GM12872 (cell line): ENCODE measurements around the gene SARS1.
A peak's percentile ranks its signal among the peaks of the same experiment; 100 is the strongest.

ENCODE experiments used
- TF ChIP-seq, protein P1 (sequence below): IDR thresholded peaks from 3 replicates; pipeline ENCODE4 v1.5.1; 2011; ENCODE audit warnings: low read depth, mild to moderate bottlenecking, low read length, moderate library complexity; ENCODE audit not compliant: insufficient read depth

The SARS1 gene

DNA sequence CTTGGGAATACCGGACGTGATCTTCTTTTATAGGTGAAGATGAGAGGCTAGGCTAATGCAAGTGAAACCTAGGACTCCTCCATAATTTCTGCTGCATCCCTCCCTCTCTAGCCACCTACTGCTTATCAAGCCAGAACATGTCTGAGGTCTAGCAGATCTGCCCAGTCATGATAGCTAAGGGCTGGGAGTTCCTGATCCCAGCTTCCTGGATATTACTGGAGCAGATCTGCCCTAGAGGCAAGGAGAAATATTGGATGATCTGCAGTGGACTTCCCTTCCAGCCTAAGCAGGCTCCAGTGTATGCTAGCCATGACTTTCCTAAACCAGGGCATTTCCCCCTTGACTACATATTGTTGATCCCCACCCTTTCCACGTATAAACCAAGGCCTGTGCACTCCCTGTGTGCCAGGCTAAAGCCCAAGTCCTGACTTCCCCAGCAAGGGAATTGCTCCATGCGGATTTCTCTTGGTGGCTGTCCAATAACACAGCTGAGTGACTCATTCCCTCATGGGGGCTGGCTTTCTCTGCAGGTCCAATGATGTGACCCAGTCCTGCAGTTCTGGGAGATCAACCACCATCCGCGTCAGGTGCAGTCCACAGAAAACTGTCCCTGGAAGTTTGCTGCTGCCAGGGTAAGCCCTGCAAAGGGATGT, 15.5 kb upstream of the SARS1 start:
- TF ChIP-seq, protein P1, sequence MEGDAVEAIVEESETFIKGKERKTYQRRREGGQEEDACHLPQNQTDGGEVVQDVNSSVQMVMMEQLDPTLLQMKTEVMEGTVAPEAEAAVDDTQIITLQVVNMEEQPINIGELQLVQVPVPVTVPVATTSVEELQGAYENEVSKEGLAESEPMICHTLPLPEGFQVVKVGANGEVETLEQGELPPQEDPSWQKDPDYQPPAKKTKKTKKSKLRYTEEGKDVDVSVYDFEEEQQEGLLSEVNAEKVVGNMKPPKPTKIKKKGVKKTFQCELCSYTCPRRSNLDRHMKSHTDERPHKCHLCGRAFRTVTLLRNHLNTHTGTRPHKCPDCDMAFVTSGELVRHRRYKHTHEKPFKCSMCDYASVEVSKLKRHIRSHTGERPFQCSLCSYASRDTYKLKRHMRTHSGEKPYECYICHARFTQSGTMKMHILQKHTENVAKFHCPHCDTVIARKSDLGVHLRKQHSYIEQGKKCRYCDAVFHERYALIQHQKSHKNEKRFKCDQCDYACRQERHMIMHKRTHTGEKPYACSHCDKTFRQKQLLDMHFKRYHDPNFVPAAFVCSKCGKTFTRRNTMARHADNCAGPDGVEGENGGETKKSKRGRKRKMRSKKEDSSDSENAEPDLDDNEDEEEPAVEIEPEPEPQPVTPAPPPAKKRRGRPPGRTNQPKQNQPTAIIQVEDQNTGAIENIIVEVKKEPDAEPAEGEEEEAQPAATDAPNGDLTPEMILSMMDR: no peak

DNA sequence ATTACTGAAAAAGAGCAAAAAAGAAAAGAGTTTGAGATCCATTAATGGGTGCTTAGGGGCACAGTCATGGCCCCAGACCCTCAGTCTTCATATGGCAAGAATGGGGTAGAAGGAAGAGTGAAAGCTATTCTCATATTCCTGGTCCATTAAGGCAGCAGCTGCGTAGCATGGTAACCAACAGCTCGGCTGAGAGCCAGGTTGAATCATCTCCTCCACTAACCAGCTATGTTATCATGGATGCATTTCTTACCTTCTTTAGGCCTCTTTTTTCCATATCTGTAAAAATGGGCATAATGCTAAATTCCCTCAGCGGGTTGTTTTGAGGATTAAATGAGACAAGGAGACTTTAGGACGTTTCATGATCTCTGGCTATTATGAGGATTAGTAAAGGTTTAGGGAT, 15.0 kb upstream of the SARS1 start:
- TF ChIP-seq, protein P1: no peak

DNA sequence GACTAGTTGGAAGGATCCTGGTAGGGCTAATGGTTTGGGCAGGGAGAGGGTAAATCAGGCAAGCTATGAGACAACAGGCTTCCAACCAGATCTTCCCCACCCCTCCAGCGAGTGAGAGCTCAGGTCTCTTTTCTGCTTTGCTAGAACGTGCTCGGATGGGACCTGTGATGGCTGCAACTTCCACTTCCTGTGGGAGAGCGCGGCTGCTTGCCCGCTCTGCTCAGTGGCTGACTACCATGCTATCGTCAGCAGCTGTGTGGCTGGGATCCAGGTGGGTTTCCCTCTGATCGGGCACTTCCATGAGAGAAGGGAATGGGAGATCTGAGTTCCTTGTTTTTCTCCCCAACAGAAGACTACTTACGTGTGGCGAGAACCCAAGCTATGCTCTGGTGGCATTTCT, 14.0 kb upstream of the SARS1 start:
- TF ChIP-seq, protein P1: no peak

DNA sequence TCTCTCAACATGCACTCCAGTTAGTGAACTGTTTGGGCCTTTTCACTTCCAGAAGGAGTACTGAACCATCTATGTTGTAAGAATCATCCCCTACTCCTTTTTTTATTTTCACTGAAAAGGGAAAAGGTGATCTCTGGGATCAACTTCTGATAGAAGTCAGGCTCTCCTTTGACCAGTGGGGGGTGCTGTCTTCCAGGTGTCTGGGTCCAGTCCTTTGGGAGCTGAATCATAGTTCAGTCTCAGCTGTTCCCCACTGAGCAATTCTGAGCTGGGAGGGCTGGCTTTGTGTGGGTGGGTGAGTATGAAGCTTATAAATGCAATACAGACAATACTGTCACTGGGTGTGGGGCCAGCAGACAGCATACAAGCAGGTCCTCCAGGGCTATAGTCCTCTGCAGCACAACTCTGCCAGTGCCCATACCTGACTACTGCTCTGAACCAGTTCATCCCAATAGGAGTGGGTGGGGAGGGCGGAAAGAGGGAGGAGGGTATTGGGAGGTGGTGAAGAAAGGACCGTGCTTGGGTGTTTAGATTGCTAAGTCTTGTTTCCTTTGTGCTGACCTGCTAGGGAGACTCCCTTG, 12.5 kb upstream of the SARS1 start:
- TF ChIP-seq, protein P1: peak; percentile 72

DNA sequence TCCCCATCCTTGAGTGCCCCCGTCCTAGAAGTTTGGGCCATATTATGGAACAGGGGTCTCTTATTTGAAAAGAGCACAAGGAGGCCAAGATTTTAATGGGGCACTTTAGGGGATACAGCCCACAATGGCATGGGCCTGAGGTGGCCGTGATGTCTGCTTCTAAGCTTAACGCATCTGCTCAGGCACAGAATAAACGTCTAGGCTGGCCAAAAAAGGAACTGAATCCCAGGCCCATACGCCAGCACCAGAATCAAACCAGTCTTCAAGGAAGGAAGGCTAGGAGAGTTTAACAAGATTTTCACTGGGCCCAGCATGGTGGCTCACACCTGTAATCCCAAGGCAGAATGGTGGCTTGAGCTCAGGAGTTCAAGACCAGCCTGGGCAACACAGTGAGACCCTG, 9.2 kb upstream of the SARS1 start:
- TF ChIP-seq, protein P1: no peak

DNA sequence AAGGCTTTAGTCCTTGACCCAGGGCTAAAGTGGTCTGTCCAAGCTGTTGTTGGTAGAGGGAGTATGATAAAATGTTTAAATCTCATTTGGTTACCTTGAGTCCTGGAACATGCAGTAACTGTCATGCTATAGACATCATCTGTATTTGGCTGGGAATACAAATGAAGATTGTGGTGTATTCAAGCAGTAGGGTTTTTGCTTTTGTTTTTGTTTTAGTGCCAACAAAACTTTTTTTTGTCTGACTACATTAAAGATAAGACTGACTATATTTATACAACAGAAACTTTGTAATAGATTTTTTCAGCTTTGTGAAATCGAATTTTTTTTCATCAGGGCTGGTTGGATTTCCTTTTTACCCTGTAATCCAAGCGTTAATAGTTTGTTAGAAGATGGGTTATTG, 7.4 kb upstream of the SARS1 start:
- TF ChIP-seq, protein P1: no peak

DNA sequence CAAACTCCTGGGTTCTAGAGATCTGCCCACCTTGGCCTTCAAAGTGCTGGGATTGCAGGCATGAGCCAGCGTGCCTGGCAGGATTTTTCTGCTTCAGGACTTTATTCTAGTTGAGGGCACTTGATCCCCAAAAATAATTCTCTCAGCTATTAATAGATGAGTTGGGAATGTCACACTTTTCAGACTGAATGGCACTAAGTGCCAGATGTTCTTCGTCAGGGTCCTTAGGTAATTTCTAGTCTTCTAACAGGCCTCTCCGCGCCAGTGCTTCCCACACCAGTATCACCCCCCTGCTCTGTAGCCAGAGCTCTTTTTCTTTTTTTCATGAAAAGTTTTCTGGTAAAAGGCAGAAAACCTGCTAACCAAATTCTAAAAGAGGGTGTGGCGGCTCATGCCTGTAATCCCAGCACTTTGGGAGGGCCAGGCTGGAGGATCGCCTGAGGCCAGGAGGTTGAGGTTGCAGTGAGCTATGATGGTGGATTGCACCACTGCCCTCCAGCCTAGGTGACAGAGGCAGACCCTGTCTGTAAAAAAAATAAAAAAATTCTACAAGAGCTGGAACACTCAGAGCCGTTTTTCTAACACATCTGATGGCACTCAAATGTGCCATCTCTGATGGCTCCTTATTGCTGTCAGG, 6.1 kb upstream of the SARS1 start:
- TF ChIP-seq, protein P1: no peak
